Fibroblast of the aortic adventitia (primary cell): ENCODE measurements around the gene GCK. TPM values are rescaled to one million over a fixed set of nuclear protein-coding genes. Genes with fewer than 3 reads are reported as not detected.

Experiments used
- DNase-seq: peaks from one replicate; pipeline ENCODE4 v3.0.0-alpha.2; 2010; ENCODE audit warnings: low read depth
- H3K4me3 ChIP-seq: 2 replicates; pipeline ENCODE4 v1.5.1; 2011; ENCODE audit warnings: low read depth, mild to moderate bottlenecking, control low read depth, low read length, moderate library complexity
- total RNA-seq: library from RNA; depleted of rRNA; stranded (reverse); fragments of >200 nt; gene quantifications from 2 replicates; pipeline ENCODE4 v1.2.3, GENCODE V29; 2012; ENCODE audit warnings: low replicate concordance
- TF ChIP-seq, protein P1 (sequence below): IDR thresholded peaks from 2 replicates; pipeline ENCODE4 v1.5.1; 2011; ENCODE audit warnings: mild to moderate bottlenecking, low read length, control low read depth, inconsistent platforms; ENCODE audit not compliant: insufficient read depth

Gene GCK
- total RNA-seq, 1 donor: 0.36 TPM

DNA sequence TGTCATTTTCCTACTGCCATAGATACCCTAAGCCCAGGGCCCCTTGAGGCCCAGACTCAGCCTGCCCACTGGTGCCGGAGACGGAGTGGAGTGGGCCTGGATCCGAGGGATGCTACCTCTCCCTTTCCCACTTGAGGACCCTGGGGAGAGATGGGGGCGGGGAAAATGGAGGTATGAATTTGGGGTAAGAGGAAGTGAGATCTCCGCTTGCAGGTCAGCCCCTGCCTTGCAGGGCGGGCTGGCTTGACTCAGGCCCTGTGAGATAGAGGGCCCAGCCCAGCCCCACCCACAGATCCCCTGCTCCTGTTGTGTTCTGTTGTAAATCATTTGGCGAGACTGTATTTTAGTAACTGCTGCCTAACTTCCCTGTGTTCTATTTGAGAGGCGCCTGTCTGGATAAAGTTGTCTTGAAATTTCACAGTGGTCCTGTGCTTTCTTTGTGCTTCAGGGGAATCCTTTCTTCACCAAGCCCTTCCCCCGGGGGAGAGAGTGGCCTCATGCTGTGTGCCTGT lies 24.7 kb upstream of the GCK start:
- no peak for DNase-seq
- TF ChIP-seq, protein P1, sequence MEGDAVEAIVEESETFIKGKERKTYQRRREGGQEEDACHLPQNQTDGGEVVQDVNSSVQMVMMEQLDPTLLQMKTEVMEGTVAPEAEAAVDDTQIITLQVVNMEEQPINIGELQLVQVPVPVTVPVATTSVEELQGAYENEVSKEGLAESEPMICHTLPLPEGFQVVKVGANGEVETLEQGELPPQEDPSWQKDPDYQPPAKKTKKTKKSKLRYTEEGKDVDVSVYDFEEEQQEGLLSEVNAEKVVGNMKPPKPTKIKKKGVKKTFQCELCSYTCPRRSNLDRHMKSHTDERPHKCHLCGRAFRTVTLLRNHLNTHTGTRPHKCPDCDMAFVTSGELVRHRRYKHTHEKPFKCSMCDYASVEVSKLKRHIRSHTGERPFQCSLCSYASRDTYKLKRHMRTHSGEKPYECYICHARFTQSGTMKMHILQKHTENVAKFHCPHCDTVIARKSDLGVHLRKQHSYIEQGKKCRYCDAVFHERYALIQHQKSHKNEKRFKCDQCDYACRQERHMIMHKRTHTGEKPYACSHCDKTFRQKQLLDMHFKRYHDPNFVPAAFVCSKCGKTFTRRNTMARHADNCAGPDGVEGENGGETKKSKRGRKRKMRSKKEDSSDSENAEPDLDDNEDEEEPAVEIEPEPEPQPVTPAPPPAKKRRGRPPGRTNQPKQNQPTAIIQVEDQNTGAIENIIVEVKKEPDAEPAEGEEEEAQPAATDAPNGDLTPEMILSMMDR: no peak

DNA sequence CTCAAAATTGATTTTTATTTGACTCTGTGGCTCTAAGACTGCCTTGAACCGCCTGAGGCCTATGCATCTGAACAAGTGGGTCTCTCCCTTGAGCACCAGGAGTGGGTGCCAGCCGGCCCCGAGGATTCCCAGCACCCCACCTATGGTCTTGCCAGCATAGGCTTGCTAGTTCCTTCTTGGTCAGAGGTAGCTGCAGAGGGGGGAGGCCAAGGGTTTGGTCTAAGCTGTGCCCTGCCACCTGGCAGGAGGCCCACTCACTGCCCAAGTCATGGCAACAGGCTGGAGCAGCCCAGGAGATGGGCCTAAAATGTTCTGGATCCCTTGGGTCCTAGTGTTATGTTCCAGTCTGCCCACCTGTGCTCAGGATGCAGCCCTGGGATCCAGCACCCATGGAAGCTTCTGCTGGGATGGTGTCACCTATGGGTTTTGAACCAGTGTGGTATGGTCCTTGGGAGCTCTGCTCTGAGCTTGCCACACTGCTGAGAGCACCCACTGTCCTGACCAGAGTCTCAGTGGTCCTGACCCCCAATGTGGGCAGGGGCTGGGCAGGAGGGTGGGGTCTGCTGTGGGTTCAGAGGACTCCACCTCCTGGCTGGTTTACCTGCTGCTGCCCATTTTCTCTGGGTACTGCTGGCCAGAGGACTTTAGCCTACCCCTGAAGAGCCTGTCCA lies 24.1 kb upstream of the GCK start:
- DNase-seq: no peak
- H3K4me3 ChIP-seq: no peak overlapping the region
- TF ChIP-seq, protein P1: no peak

More for the DNA sequence above, 24.7 kb upstream of the GCK start:
- no peak overlapping the region for H3K4me3 ChIP-seq

- H3K4me3 ChIP-seq: no peak overlapping the region
- TF ChIP-seq, protein P1: no peak
- DNase-seq: no peak
Measured at GRCh38 chr7:44212581-44213184, 23.4 kb upstream of the GCK start.

DNA sequence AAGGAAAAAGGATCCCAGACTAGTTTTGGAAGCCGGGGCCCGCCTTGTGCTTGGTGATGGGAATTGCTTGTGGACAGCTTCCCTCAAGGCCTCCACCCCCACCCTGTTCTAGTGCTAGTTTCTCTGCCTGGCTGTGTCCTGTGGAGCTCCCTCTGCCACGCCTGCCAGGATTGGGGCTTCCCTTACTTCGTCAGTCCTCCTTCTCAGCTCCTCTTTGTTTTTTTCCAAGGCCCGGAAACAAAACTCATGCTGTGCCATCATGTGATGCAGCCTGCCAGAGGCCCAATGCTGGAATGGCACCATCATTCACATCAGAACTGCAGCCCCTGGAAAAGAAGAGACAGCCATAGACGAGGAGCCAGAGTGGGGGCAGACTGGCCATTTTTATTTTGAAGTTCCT lies 22.8 kb upstream of the GCK start:
- no peak overlapping the region for H3K4me3 ChIP-seq
- TF ChIP-seq, protein P1: no peak
- no peak for DNase-seq

DNA sequence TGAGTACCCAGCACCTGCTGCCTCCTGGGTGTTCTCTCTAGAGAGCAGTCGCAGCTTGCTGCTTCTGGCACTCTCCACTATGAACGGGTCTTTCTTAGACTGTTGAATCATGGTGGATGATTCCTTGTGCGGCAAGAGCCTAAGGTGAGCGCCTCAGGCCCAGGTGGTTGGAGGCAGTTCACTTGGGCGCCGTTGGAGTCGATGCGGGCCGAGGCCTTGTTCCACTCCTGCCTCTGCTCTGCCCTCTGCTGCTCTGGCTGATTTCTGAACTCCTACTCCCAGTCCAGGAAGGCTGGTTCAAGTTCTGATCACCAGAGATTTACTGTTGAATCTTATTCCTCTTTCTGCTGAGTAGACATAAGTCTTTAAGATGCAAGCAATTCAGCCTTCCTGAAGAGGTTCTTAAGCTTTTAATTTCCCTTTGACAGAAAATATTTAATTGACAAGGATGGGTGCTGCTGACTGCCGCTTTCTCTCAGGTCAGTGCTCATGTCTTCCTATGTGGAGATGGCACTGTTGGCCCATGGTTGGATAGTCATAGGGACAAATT lies 22.0 kb upstream of the GCK start:
- DNase-seq: no peak
- TF ChIP-seq, protein P1: no peak
- H3K4me3 ChIP-seq: no peak overlapping the region

- H3K4me3 ChIP-seq: no peak overlapping the region
- no peak for DNase-seq
- TF ChIP-seq, protein P1: no peak
Measured at GRCh38 chr7:44210107-44210506, 20.9 kb upstream of the GCK start.
